K562 treated with DMSO at 1 percent for 24 hours (cell line): ENCODE data around the gene ACTL6B. TPM values are rescaled to one million over a fixed set of nuclear protein-coding genes. Genes with fewer than 3 reads are reported as not detected.

Experiments used
- total RNA-seq: library from RNA; unstranded; fragments of 300-600 nt; gene quantifications from 2 replicates; pipeline ENCODE4 v1.2.3, GENCODE V29; 2022; ENCODE audit warnings: low read depth; ENCODE audit not compliant: insufficient read depth

The ACTL6B gene
- not detected in 2 replicates for total RNA-seq

DNA sequence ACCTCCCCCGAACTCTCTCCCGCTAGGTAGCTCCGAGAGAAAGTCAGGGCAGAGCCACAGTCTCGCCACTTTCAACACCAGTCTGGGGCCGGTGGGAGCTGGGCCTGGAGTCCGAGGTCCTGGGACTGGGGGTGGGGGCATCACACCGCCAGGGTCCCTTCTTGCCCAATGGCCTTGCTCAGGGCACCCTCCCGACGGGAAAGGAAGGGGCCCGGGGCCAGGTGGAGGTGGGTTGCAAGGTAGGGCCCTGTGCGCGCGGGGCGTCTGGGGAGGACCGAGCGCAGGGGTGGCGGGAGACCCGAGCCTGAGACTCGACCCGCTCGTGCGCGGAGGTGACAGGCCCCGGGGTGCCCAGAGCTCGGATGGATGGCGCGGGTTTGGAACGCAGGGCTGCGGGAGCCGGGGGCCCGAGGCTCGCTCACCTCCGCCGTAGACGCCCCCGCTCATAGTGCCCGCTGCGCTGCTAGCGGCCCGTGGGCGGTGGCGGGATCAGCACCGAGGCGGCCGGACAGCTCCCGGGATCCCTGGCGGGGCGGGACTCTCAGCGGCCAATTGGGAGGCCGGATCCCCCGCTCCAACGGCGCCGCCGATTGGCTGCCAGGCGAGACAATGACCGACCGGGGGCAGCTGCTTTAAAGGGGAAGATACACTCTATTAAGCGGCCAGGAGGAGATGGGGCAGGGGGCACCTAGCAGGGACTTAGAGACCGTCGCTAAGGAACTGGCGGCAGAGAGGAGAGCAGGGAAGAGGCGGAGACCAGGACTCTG is at the start of gene ACTL6B:
ACTL6B (minus strand) TSS at position 541 of the 767 bp plus-strand sequence; CDS start at position 447, 94 bp downstream.

GRCh38 chr7:100694098-100694745 is 38.0 kb upstream of the ACTL6B start, which contains the start of gene GIGYF1:
GIGYF1 (minus strand) TSS chr7:100694250; CDS start chr7:100688238, 6,012 bp downstream.

DNA sequence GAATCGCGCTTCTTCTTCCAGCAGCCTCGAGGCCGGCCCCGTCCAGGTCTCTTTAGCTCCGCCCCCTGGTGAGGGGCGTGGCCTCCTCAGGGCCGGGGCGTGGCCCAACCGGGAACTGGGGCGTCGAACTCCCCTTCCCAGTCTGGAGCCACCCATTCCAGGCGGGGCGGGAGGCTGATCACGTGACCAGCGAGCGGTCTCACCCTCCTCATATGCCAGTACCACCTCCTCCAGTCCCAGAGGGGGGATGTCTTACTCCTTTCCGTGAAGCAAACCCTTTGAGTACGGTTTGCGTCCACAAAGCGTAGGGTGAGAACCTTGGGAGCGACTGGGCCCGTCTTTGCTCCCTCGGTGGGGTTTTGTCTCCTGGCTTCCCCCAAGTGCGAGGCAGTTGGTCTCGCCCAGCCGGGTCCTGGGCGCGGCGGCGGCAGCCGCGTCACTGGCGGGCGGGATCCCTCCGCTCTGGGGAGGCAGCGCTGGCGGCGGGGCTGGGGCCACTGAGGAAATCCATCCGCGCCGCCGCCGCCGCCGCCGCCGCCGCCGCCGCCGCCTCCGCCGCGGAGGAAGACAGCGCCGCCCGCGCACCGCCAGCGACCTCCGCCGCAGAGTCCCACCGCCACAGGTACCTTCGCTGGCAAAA is 17.2 kb upstream of the ACTL6B start, which contains the start of gene GNB2:
GNB2 (plus strand) TSS at position 439 of the 640 bp plus-strand sequence. CDS start 2,526 bp downstream, outside the sequence.

DNA sequence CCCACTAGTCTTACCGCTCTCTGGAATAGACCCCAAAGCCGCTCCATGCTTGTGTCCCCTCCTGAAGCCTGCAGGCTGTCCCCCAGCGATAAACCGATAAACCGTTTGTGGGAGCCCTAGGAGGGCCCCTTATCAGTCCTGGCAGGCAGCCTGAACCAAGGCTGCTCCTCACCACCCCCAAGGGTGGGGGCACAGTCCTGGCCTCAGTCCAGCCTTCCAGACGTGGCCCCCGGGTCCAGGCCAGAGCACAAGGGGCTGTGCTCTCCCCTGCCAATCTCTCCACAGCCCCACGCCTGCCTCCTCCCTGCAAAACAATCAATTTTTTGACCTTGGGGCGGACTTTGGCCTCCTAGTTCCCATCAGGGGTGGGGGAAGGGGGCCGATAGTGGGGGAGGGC is 14.8 kb downstream of the ACTL6B start, which contains the start of gene TFR2:
TFR2 (minus strand) TSS at position 90 of the 397 bp plus-strand sequence; CDS start at position 47, 43 bp downstream.

DNA sequence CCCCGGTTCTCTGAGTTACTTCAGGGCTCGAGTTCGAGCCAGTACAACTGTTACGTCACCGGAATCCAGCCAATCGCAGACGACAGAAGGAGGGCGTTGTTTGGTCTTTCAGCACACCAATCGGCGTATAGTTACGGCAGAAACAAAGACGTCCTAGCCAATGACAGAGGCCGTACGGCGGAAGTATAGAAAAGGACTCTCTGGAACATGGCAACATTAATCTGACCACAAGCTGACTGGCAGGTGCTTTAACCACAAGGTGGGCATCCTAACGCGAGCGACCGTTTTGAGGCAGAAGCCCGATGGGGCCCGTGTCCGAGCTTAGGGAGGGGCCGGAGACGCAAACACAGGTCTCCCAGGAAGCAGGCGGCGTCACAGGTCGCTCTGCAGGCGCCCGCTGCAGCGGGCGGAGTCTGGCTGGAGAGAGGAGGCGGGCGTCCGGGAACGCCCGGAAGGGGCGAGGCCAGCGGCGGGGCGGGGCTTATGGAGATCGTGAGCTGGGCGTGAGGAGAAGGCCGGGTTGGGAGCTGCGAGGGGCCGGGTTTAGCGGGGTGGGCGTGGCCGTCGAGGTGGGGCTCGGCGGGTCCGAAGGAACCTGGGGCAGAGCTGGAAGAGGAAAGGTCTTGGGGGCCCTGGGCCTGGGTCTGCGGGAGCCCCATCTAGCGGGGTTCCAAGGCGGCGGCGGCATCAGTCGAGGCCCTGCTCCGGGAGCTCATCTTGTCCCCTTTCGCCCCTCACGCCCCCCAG is 44.1 kb downstream of the ACTL6B start, which contains the start of gene MOSPD3:
MOSPD3 (plus strand) TSS at position 558 of the 747 bp plus-strand sequence. CDS start 252 bp downstream, outside the sequence.

Other genes starting within 250 kb of the ACTL6B start
- 3.3 and 6.7 TPM in 2 replicates for gene ZCWPW1, start 227.7 kb downstream of the ACTL6B start, total RNA-seq
- gene MEPCE, start 226.6 kb downstream of the ACTL6B start, total RNA-seq = 97.3 and 99.1 TPM in 2 replicates
- 113 and 152 TPM in 2 replicates for gene PPP1R35, start 220.0 kb downstream of the ACTL6B start, total RNA-seq
- 0.52 and 1.1 TPM in 2 replicates for gene SPACDR, start 192.2 kb downstream of the ACTL6B start, total RNA-seq
- gene TSC22D4, start 177.2 kb downstream of the ACTL6B start, total RNA-seq = 189 and 200 TPM in 2 replicates
- 1.3 and 2.4 TPM in 2 replicates for gene NYAP1, start 172.5 kb downstream of the ACTL6B start, total RNA-seq
- gene AGFG2, start 117.2 kb downstream of the ACTL6B start, total RNA-seq = 20.6 and 21.7 TPM in 2 replicates
- gene SAP25, start 82.5 kb downstream of the ACTL6B start, total RNA-seq = 10.9 and 17.9 TPM in 2 replicates
- 101 and 102 TPM in 2 replicates for gene LRCH4, start 70.3 kb downstream of the ACTL6B start, total RNA-seq
- 1.8 TPM in 2 replicates for gene FBXO24, start 70.1 kb downstream of the ACTL6B start, total RNA-seq
- gene PCOLCE, start 54.1 kb downstream of the ACTL6B start, total RNA-seq = 25.0 and 27.0 TPM in 2 replicates
- gene MOSPD3, start 43.9 kb downstream of the ACTL6B start, total RNA-seq = 44.0 and 49.0 TPM in 2 replicates
- 53.8 and 56.4 TPM in 2 replicates for gene TFR2, start 14.9 kb downstream of the ACTL6B start, total RNA-seq
- gene GNB2, start 17.3 kb upstream of the ACTL6B start, total RNA-seq = 771 and 833 TPM in 2 replicates
- gene GIGYF1, start 37.8 kb upstream of the ACTL6B start, total RNA-seq = 23.3 and 23.7 TPM in 2 replicates
- 93.6 and 108 TPM in 2 replicates for gene POP7, start 49.7 kb upstream of the ACTL6B start, total RNA-seq
- not detected in 2 replicates for gene EPO, start 64.0 kb upstream of the ACTL6B start, total RNA-seq
- gene ZAN, start 77.1 kb upstream of the ACTL6B start, total RNA-seq = not detected in 2 replicates
- gene EPHB4, start 171.1 kb upstream of the ACTL6B start, total RNA-seq = 53.8 and 54.0 TPM in 2 replicates
- gene SLC12A9, start 196.3 kb upstream of the ACTL6B start, total RNA-seq = 16.7 and 17.7 TPM in 2 replicates
- gene TRIP6, start 210.9 kb upstream of the ACTL6B start, total RNA-seq = 77.8 and 85.2 TPM in 2 replicates
- 126 and 134 TPM in 2 replicates for gene SRRT, start 218.7 kb upstream of the ACTL6B start, total RNA-seq
- gene UFSP1, start 233.3 kb upstream of the ACTL6B start, total RNA-seq = 3.2 TPM in 1 of 2 replicates, not detected in the other
- gene ACHE, start 239.4 kb upstream of the ACTL6B start, total RNA-seq = 3.3 and 3.7 TPM in 2 replicates